ENCODE measurements around the gene SCTR.
A peak's percentile ranks its signal among the peaks of the same experiment; 100 is the strongest.
"Not testable (repeated sequence)": the region's sequence is repeated elsewhere in the genome, so short reads cannot be mapped to it uniquely, and the experiment has no call there.

The SCTR gene

DNA sequence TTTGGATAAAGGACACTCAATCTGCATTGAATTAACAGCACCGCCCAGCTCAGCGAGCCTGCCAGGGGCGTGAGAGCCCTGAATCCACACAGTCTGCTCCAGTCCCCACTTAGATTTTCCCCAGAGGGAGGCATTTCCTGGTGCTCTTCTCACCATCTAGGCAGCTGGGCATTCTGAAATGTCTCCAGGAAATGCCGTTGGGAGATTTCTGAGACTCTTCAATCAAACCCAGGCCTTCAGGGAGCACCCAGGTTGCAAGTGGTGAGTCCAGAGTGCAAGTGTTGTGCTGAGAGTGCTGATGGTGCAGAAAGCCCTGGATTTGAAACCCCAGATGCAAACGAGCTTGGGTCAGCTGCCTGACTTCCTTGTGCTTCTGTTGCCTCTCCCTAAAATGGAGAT is 116.1 kb downstream of the SCTR start:
- DNase-seq (ENCODE audit: low spot score): no peak

DNA sequence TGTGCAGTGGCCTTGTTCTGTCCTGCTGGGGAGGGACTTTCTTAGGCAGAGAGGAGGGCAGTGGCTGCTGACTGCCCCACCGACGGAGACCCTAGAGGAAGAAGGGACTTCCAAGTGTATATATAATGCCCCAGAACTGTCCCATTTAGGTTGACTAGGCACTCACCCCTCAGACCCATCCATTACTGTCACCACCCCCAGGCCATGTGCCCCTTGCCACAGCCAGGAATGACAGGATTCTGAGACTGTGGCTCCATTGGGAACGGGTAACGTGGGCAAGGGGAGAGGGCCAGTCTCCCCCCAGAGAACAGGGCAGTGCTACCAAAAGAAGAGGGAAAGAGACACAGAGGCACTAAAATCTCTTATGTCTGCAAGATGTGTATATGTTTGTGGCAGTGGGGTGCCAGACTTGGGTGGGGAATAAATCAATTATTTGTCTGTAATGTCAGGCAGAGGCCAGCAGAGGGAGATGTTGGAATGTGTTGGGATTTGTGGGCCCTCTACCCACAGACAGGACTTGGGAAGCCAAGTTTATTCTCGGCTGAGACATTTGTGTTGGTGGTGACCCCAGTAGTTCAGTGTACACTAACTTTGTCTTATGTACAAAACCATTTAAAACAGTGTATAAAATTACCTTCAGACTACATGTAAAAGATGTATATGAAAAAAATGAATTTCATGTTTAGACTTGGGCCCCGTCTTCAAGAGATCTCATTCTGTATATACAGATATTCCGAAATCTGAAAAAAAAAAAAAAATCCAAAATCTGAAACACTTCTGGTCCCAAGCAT is 116.7 kb downstream of the SCTR start:
- peak; percentile 54 for DNase-seq (ENCODE audit: low spot score)

DNA sequence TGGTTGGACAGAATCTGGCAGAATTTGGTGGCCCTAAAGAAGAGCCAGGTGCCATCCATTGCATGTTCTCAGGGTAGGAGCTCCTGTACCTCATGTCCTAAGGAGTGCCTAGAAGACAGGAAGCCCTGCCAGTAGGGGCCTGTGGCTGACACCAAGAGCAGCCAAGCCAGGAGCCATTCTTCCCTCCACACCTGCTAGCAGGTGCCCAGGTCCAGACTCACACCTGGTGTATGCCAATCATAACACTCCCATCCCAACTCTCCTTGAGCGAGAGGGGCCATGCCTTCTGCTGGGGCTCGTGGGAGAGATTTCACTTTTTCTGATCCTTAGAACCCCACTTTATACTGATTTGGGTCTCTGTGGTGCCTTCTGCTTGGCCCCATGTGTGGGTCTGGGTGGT is 119.1 kb downstream of the SCTR start:
- no peak for DNase-seq (ENCODE audit: low spot score)

DNA sequence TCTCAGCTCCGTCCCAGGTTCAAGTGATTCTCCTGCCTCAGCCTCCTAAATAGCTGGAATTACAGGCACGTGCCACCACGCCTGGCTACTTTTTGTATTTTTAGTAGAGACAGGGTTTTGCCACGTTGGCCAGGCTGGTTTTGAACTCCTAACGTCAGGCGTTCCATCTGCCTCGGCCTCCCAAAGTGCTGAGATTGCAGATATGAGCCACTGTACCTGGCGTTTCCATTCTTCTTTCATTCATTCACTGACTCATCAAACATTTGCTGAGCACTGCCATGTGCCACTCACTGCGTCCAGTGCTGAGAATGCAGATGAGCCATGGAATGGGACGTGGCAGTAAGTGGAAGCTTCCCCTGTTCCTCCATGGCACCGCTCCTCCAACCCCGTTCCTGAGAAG is 120.7 kb downstream of the SCTR start:
- not testable (repeated sequence) for DNase-seq (ENCODE audit: low spot score)

DNA sequence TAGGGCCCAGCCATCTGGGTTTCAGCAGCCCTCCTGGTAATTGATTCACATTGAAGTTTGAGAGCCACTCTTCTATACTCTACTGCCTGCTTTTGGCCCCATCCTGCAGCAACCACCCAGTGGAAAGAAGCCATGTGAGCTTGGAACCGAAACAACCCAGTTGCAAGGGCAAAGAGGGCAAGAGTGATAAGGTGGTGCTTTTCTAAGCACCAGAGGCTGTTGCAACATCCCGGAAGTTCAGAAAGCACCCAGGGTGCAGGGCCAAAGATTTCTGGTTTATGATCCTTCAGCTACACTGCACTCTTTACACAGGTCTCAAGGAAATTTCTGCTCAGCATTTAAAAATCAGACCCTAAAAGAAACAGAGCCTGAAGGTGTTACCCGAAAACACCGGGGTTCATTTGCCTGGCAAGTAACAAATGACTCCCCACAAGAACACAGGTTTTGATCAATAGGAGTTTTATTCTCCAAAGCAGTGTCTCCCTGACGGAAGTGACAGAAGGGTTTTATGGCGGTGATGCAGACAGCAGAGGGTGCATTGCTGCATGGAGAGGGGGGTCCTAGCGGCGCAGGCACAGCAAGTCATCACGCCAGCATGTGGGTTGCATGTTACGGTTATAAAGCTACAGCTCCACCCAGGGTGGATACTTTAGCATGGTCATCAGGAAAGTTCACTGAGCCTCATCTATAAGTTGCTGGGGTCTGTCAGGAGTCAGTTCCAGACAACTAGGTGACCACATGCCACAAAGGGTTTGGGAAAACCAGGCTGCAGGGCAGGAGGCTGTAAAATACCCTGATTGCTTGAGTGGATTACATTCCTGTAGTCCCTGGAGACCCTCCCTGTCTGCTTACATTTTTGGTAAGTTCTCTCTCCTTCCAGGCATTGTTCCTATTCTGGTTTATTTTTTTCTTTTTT is 121.4 kb downstream of the SCTR start:
- no peak for DNase-seq (ENCODE audit: low spot score)

DNA sequence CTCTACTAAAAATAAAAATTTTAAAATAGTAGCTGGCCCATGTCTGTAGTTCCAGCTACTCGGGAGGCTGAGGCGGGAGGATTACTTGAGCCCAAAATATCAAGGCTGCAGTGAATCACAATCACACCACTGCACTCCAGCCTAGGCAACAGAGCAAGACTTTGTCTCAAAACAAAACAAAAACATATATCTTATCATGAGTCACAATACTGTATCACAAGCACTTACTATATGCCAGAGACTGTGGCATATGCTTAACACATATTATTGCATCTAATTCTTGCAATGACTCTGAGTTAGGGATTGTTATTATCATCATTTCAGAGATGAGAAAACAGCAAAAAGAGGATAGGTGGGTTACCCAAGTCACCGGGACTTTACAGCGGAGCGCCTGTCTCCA is 122.2 kb downstream of the SCTR start:
- DNase-seq (ENCODE audit: low spot score): no peak

DNA sequence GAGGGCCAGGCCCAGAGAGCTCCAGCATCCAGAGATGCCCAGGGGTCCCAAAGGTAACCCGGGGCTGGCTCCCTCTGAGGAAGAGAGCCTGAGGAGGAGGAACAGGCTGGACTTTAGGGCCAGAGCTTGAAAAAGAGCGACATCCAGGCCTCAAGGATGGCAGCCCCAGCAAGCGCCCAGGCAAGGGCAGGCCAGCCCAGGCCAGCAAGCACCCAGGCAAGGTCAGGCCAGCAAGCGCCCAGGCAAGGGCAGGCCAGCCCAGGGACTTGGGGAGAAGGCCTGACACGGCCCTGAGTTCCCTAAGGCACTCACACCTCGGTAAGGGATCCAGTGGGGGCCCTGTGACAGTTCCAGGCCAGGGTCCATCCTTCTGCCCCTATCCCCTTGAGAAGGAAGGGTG is 127.1 kb downstream of the SCTR start:
- DNase-seq (ENCODE audit: low spot score): no peak

DNA sequence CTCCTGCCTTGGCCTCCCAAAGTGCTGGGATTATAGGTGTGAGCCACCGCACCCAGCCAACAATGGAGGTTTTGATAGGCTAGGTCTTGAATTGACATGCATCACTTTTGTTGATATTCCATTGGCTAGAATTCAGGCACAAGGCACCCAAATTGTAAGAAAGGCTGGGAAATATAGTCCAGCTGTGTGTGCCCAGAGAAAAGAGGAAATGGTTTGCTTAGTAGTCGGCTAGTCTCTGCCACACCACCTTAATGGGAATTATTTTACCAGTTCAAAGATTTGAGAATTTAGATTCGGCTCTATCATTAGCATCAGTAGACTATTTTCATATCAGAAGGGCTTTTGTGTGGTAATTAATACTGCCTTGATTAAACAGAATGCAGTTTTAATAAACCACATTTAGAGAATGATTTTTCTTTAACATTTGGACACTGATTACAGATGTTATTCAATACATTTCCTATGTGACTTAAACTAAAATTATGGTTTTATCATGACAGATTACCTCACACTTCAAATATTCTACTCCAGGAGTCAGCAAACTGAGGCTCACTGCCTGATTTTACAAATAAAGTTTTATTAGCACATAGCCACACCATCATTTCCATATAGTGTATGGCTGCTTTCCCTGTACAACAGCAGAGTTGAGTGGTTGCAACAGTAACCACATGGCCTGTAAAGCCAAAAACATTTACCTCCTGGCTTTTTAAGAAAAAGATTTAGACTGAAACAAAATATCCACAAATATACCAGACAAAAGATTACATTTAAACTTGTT is 130.1 kb downstream of the SCTR start:
- DNase-seq (ENCODE audit: low spot score): no peak
